ENCODE results near the gene OR2G3.

DNA sequence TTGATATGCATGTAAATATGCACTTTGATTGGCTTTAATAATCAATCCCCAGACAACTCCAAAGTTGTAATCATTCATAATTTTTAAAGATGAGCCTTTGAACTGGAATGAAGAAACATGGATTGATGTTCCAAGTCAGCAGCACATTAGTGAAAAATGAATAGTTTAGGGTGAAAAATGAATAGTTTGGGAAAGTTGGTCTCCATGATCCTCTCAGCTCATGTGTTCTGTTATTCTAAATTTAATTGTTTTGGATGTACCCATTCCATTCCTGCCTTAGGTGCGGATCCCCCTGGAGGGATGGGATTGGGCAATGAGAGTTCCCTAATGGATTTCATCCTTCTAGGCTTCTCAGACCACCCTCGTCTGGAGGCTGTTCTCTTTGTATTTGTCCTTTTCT, at the start of gene OR2G3:
- TF ChIP-seq, protein P1, sequence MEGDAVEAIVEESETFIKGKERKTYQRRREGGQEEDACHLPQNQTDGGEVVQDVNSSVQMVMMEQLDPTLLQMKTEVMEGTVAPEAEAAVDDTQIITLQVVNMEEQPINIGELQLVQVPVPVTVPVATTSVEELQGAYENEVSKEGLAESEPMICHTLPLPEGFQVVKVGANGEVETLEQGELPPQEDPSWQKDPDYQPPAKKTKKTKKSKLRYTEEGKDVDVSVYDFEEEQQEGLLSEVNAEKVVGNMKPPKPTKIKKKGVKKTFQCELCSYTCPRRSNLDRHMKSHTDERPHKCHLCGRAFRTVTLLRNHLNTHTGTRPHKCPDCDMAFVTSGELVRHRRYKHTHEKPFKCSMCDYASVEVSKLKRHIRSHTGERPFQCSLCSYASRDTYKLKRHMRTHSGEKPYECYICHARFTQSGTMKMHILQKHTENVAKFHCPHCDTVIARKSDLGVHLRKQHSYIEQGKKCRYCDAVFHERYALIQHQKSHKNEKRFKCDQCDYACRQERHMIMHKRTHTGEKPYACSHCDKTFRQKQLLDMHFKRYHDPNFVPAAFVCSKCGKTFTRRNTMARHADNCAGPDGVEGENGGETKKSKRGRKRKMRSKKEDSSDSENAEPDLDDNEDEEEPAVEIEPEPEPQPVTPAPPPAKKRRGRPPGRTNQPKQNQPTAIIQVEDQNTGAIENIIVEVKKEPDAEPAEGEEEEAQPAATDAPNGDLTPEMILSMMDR (IDR thresholded peaks at IDR 0.05; ENCODE audit: extremely low read depth in 1 of 2, insufficient read depth in 1 of 2, low read depth in 1 of 2, low read length in 2 of 2) = no peak
- TF ChIP-seq, protein P2, sequence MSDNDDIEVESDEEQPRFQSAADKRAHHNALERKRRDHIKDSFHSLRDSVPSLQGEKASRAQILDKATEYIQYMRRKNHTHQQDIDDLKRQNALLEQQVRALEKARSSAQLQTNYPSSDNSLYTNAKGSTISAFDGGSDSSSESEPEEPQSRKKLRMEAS (IDR thresholded peaks at IDR 0.05; ENCODE audit: insufficient read depth, insufficient read length) = no peak
- TF ChIP-seq FOS (IDR thresholded peaks at IDR 0.05; ENCODE audit: borderline replicate concordance, insufficient read depth, low read length) = no peak
- no peak for TF ChIP-seq JUN (IDR thresholded peaks at IDR 0.05; ENCODE audit: borderline replicate concordance, insufficient read depth, insufficient read length, low read depth)
- TF ChIP-seq POLR2AphosphoS5 (IDR thresholded peaks at IDR 0.05; ENCODE audit: insufficient read depth, low read depth, low read length) = no peak
- TF ChIP-seq POLR2A (IDR thresholded peaks at IDR 0.05; ENCODE audit: low read depth, low read length) = no peak
- no peak for TF ChIP-seq EZH2 (IDR thresholded peaks at IDR 0.05; ENCODE audit: borderline replicate concordance, low read depth, low read length, severe bottlenecking)
- no peak for TF ChIP-seq GATA2 (IDR thresholded peaks at IDR 0.05; ENCODE audit: insufficient read depth, insufficient read length, low read depth, low read length)
- TF ChIP-seq MYC (IDR thresholded peaks at IDR 0.05; ENCODE audit: low read depth, low read length) = no peak
